K562 (cell line): ENCODE results near the gene MRPL30. TPM values are rescaled to one million over a fixed set of nuclear protein-coding genes. Genes with fewer than 3 reads are reported as not detected.
A peak's percentile ranks its signal among the peaks of the same experiment; 100 is the strongest.

ENCODE experiments used
- E2F3 ChIP-seq: fragments of 250-450 bp; sonication (Bioruptor Pico); IDR thresholded peaks from 2 replicates; pipeline ENCODE4 v1.4.0; 2020; ENCODE audit warnings: mild to moderate bottlenecking
- FOXM1 ChIP-seq, 2 experiments: fragments of 450-650 bp in 1 of 2; sonication (generic) in 1 of 2; formaldehyde crosslinking in 1 of 2; IDR thresholded peaks; 2 replicates each; pipeline versions ENCODE4 v1.6.1 to v1.9.0; 2017 to 2022; ENCODE audit warnings: low read depth in 2 of 2, mild to moderate bottlenecking in 2 of 2, missing genetic modification reagents in 1 of 2, moderate library complexity in 1 of 2
- KHSRP ChIP-seq: fragments of 450-650 bp; IDR thresholded peaks from 2 replicates; pipeline ENCODE4 v1.6.1; 2017
- MYBL2 ChIP-seq, 2 experiments: fragments of 450-650 bp in 1 of 2; sonication (generic) in 1 of 2; formaldehyde crosslinking in 1 of 2; IDR thresholded peaks; 2 replicates each; pipeline versions ENCODE4 v1.6.1 to v1.8.1; 2017 to 2022; ENCODE audit warnings: borderline replicate concordance in 1 of 2, inconsistent platforms in 1 of 2, low read depth in 1 of 2, mild to moderate bottlenecking in 1 of 2, missing genetic modification reagents in 1 of 2, moderate library complexity in 1 of 2
- MYC ChIP-seq, 2 experiments: fragments of 250-450 bp in 1 of 2; sonication (Bioruptor Pico) in 1 of 2; IDR thresholded peaks; 2 replicates each; pipeline versions ENCODE4 v1.5.1 to v1.6.1; 2012 to 2021; ENCODE audit warnings: low read depth in 2 of 2, borderline replicate concordance in 1 of 2, improper control_type of control experiment in 1 of 2, low read length in 1 of 2, mild to moderate bottlenecking in 1 of 2, moderate library complexity in 1 of 2
- POLR2AphosphoS2 ChIP-seq: IDR thresholded peaks from 2 replicates; pipeline ENCODE4 v1.6.1; 2012; ENCODE audit warnings: low read length, improper control_type of control experiment
- SOX6 ChIP-seq: fragments of 450-650 bp; IDR thresholded peaks from 2 replicates; pipeline ENCODE4 v1.6.1; 2014; ENCODE audit warnings: mild to moderate bottlenecking
- TAF1 ChIP-seq: IDR thresholded peaks from 2 replicates; pipeline ENCODE4 v1.6.1; 2011; ENCODE audit warnings: mild to moderate bottlenecking, low read length, moderate library complexity; ENCODE audit not compliant: insufficient read depth, control insufficient read depth, severe bottlenecking; ENCODE audit errors: extremely low read depth
- ZNF184 ChIP-seq: sonication (generic); formaldehyde crosslinking; IDR thresholded peaks from 2 replicates; pipeline ENCODE4 v1.5.0; 2020; ENCODE audit warnings: missing genetic modification reagents
- ZNF197 ChIP-seq: fragments of 200-800 bp; sonication (Bioruptor generic); IDR thresholded peaks from 2 replicates; pipeline ENCODE4 v1.6.1; 2016; ENCODE audit warnings: low read depth, missing genetic modification characterization, missing compliant biosample characterization
- polyA plus RNA-seq, 8 experiments: library from polyadenylated mRNA; depleted of rRNA in 4 of 8; stranded (reverse) in 5 of 8; unstranded in 3 of 8; fragments of >200 nt; fragmentation: Nextera tagmentation in 2 of 8; fragmentation: Illumina TruSeq in 1 of 8; extraction: Ambion mirVana in 2 of 8; extraction: Trizol in 1 of 8; gene quantifications; 2 replicates each; pipeline versions ENCODE4 v1.2.1 to v1.2.3, GENCODE V29; 2011 to 2014; ENCODE audit warnings: inconsistent platforms in 1 of 8, missing spikeins in 1 of 8
- total RNA-seq, 7 experiments: library from RNA; depleted of rRNA in 6 of 7; stranded (reverse); fragments of >200 nt in 6 of 7; fragmentation: Illumina TruSeq in 2 of 7; extraction: Trizol in 2 of 7; gene quantifications; 2 replicates each; pipeline versions ENCODE4 v1.2.1 to v1.2.3, GENCODE V29; 2011 to 2021; ENCODE audit warnings: low replicate concordance in 1 of 7
- TF ChIP-seq, protein P1 (sequence below): fragments of 250-450 bp; sonication (Bioruptor Pico); IDR thresholded peaks from 2 replicates; pipeline ENCODE4 v1.5.0; 2020; ENCODE audit warnings: mild to moderate bottlenecking, borderline replicate concordance
- TF ChIP-seq, protein P2 (sequence below): fragments of 200-600 bp; sonication (generic); IDR thresholded peaks from one replicate; pipeline ENCODE4 v1.6.1; 2012; ENCODE audit warnings: mild to moderate bottlenecking, low read depth, low read length, inconsistent platforms

The MRPL30 gene
- total and polyA plus RNA-seq, 9 of the 15 experiments (the other 6 are each of a cell fraction or from before 2014, with no cell fraction given) = 63.3 to 130 (median 87.0) TPM

DNA sequence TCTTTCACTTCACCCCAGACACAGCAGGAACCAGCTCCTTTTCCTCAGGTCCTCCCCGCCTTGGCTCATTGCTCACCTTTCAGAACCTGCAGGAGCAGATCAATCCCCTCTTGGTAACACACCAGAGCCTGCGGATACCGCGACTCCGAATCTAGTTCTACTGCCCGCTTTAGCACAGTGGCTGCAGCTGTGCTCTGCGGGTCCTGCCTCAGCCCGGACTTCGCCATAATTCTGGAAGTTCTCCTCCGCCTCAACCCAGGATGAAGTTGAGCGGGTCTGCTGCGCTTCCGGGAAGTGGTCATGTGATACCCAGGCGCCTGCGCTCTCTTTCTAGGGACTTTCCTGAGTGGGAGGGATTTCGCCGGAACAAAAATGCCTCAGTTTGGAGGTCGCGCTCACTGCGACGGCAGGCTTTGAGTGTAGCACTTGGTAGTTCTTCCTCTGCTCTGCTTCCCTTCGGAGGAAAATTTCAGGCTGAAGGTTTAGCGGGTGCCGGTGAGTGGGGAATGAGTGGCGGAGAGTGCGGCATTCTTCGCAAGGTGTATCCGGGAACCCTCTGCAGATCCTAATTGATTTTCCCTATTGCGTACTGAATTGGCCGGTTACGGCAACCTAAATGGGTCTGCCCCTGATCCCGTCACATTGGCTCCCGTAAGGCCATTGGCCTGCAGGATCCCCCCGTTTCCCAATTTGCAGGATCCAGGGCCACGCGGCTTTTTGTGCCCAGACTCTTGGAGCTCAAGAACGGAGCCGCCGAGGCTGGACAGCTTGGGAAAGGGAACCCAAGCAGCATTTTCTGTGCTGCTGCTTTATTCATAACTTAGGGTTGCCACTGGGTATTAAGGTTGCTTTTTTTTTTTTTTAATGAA is at the start of gene MRPL30, which contains the start of gene MITD1 (continued):
- TF ChIP-seq E2F3 (CRISPR knock-in tag) (no peak), ZNF184 (CRISPR knock-in tag) (no peak), KHSRP (no peak), TAF1 (peak; percentile 99), MYBL2 (IDR thresholded peaks at IDR 0.05; ENCODE audit: low read depth) (no peak), MYBL2 (CRISPR knock-in tag; IDR thresholded peaks at IDR 0.05; ENCODE audit: borderline replicate concordance) (no peak), ZNF197 (0 out of 2 replicates have a peak, but pooled peaks have one; percentile 48), SOX6 (peak; percentile 79), POLR2AphosphoS2 (no peak), MYC (IDR thresholded peaks at IDR 0.05; ENCODE audit: low read depth, low read length) (peak; percentile 85), MYC (CRISPR knock-in tag; IDR thresholded peaks at IDR 0.05; ENCODE audit: borderline replicate concordance, low read depth) (no peak), FOXM1 (IDR thresholded peaks at IDR 0.05; ENCODE audit: low read depth) (peak; percentile 30; the same call in 1 of the 2 replicates), FOXM1 (CRISPR knock-in tag; IDR thresholded peaks at IDR 0.05; ENCODE audit: low read depth) (no peak)
- TF ChIP-seq, protein P1, sequence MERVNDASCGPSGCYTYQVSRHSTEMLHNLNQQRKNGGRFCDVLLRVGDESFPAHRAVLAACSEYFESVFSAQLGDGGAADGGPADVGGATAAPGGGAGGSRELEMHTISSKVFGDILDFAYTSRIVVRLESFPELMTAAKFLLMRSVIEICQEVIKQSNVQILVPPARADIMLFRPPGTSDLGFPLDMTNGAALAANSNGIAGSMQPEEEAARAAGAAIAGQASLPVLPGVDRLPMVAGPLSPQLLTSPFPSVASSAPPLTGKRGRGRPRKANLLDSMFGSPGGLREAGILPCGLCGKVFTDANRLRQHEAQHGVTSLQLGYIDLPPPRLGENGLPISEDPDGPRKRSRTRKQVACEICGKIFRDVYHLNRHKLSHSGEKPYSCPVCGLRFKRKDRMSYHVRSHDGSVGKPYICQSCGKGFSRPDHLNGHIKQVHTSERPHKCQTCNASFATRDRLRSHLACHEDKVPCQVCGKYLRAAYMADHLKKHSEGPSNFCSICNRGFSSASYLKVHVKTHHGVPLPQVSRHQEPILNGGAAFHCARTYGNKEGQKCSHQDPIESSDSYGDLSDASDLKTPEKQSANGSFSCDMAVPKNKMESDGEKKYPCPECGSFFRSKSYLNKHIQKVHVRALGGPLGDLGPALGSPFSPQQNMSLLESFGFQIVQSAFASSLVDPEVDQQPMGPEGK (CRISPR knock-in tag) = no peak
- TF ChIP-seq, protein P2, sequence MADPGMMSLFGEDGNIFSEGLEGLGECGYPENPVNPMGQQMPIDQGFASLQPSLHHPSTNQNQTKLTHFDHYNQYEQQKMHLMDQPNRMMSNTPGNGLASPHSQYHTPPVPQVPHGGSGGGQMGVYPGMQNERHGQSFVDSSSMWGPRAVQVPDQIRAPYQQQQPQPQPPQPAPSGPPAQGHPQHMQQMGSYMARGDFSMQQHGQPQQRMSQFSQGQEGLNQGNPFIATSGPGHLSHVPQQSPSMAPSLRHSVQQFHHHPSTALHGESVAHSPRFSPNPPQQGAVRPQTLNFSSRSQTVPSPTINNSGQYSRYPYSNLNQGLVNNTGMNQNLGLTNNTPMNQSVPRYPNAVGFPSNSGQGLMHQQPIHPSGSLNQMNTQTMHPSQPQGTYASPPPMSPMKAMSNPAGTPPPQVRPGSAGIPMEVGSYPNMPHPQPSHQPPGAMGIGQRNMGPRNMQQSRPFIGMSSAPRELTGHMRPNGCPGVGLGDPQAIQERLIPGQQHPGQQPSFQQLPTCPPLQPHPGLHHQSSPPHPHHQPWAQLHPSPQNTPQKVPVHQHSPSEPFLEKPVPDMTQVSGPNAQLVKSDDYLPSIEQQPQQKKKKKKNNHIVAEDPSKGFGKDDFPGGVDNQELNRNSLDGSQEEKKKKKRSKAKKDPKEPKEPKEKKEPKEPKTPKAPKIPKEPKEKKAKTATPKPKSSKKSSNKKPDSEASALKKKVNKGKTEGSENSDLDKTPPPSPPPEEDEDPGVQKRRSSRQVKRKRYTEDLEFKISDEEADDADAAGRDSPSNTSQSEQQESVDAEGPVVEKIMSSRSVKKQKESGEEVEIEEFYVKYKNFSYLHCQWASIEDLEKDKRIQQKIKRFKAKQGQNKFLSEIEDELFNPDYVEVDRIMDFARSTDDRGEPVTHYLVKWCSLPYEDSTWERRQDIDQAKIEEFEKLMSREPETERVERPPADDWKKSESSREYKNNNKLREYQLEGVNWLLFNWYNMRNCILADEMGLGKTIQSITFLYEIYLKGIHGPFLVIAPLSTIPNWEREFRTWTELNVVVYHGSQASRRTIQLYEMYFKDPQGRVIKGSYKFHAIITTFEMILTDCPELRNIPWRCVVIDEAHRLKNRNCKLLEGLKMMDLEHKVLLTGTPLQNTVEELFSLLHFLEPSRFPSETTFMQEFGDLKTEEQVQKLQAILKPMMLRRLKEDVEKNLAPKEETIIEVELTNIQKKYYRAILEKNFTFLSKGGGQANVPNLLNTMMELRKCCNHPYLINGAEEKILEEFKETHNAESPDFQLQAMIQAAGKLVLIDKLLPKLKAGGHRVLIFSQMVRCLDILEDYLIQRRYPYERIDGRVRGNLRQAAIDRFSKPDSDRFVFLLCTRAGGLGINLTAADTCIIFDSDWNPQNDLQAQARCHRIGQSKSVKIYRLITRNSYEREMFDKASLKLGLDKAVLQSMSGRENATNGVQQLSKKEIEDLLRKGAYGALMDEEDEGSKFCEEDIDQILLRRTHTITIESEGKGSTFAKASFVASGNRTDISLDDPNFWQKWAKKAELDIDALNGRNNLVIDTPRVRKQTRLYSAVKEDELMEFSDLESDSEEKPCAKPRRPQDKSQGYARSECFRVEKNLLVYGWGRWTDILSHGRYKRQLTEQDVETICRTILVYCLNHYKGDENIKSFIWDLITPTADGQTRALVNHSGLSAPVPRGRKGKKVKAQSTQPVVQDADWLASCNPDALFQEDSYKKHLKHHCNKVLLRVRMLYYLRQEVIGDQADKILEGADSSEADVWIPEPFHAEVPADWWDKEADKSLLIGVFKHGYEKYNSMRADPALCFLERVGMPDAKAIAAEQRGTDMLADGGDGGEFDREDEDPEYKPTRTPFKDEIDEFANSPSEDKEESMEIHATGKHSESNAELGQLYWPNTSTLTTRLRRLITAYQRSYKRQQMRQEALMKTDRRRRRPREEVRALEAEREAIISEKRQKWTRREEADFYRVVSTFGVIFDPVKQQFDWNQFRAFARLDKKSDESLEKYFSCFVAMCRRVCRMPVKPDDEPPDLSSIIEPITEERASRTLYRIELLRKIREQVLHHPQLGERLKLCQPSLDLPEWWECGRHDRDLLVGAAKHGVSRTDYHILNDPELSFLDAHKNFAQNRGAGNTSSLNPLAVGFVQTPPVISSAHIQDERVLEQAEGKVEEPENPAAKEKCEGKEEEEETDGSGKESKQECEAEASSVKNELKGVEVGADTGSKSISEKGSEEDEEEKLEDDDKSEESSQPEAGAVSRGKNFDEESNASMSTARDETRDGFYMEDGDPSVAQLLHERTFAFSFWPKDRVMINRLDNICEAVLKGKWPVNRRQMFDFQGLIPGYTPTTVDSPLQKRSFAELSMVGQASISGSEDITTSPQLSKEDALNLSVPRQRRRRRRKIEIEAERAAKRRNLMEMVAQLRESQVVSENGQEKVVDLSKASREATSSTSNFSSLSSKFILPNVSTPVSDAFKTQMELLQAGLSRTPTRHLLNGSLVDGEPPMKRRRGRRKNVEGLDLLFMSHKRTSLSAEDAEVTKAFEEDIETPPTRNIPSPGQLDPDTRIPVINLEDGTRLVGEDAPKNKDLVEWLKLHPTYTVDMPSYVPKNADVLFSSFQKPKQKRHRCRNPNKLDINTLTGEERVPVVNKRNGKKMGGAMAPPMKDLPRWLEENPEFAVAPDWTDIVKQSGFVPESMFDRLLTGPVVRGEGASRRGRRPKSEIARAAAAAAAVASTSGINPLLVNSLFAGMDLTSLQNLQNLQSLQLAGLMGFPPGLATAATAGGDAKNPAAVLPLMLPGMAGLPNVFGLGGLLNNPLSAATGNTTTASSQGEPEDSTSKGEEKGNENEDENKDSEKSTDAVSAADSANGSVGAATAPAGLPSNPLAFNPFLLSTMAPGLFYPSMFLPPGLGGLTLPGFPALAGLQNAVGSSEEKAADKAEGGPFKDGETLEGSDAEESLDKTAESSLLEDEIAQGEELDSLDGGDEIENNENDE = no peak
